ENCODE results near the gene IL10.

- TF ChIP-seq CTCF (optimal IDR thresholded peaks at IDR 0.05 in 1 of 3, IDR thresholded peaks at IDR 0.05 in 1 of 3, conservative IDR thresholded peaks at IDR 0.05 in 1 of 3; ENCODE audit: extremely low read depth in 1 of 3, insufficient read depth in 2 of 3, low read length in 3 of 3) (no peak), EZH2 (IDR thresholded peaks at IDR 0.05; ENCODE audit: low read length) (no peak)
Measured at GRCh38 chr1:206784471-206784903, 12.2 kb upstream of the IL10 start.

All from keratinocyte (primary cell).